ENCODE data around the gene ABCC1.

DNA sequence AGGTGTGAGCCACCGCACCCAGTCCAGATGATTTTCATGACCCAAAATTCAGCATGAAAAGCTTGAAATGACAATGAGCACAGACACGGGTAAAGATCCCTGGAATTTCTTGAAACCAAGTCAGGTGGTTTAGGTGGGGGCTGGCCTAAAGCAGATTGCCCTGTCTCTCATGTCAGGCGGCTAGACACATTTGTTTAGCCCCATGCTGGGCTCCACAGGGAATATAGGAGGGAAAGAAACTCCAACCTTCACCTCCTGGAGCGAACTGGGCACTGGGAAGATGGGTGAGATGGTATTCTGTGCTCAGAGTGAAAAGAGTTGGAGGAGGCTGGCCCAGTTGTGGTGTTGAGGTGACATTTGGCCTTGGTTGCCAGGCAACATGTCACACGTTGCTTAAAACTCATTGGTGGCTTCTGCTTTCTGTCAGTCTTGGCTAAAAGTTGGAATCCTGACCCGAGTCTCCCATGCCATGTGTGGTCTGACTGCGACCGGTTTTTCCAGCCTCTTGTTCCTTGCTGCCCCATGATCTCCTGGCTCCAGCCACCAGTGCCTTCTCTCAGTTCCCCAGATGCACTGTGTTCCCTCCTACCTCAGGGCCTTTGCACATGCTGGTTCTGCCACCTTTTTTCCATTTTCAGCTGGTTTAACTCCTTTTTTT, 160.2 kb downstream of the ABCC1 start:
- TF ChIP-seq NRF1 (IDR thresholded peaks at IDR 0.05; ENCODE audit: low read depth, low read length) (no peak), RFX5 (IDR thresholded peaks at IDR 0.05; ENCODE audit: borderline replicate concordance, low read depth, low read length) (no peak), KDM1A (IDR thresholded peaks at IDR 0.05; ENCODE audit: borderline replicate concordance, low read length) (no peak), SIX5 (IDR thresholded peaks at IDR 0.05; ENCODE audit: low read depth, low read length) (no peak)
- TF ChIP-seq, protein P1, sequence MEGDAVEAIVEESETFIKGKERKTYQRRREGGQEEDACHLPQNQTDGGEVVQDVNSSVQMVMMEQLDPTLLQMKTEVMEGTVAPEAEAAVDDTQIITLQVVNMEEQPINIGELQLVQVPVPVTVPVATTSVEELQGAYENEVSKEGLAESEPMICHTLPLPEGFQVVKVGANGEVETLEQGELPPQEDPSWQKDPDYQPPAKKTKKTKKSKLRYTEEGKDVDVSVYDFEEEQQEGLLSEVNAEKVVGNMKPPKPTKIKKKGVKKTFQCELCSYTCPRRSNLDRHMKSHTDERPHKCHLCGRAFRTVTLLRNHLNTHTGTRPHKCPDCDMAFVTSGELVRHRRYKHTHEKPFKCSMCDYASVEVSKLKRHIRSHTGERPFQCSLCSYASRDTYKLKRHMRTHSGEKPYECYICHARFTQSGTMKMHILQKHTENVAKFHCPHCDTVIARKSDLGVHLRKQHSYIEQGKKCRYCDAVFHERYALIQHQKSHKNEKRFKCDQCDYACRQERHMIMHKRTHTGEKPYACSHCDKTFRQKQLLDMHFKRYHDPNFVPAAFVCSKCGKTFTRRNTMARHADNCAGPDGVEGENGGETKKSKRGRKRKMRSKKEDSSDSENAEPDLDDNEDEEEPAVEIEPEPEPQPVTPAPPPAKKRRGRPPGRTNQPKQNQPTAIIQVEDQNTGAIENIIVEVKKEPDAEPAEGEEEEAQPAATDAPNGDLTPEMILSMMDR (IDR thresholded peaks at IDR 0.05; ENCODE audit: control extremely low read depth in 1 of 3, insufficient read depth in 1 of 3, low read depth in 1 of 3, low read length in 3 of 3), result no peak
